GM19324 (cell line): Measurements from ENCODE around the gene DENND4C.
"Not testable (repeated sequence)": the region's sequence is repeated elsewhere in the genome, so short reads cannot be mapped to it uniquely, and the experiment has no call there.

ENCODE experiments used
- ATAC-seq: cut with Tn5 transposase; IDR thresholded peaks from one replicate; pipeline ENCODE4 v1.9.1; 2021; ENCODE audit warnings: mild to moderate bottlenecking, moderate library complexity; ENCODE audit not compliant: unreplicated experiment, low FRiP score

The DENND4C gene

GRCh38 chr9:19369107-19369506 is 138.6 kb downstream of the DENND4C start:
- no peak for ATAC-seq

- no peak for ATAC-seq
These were observed 141.4 kb downstream of the DENND4C start for GRCh38 chr9:19371942-19372341.

- no peak for ATAC-seq
These were observed 142.1 kb downstream of the DENND4C start for GRCh38 chr9:19372567-19372966.

- ATAC-seq, result no peak
These were observed 143.0 kb downstream of the DENND4C start for GRCh38 chr9:19373527-19373926.

GRCh38 chr9:19375538-19375937 is 145.0 kb downstream of the DENND4C start:
- ATAC-seq, result no peak

- no peak for ATAC-seq
These were observed 146.4 kb downstream of the DENND4C start for GRCh38 chr9:19376931-19377330.

- no peak for ATAC-seq
These were observed 147.7 kb downstream of the DENND4C start for GRCh38 chr9:19378164-19378563.

GRCh38 chr9:19378647-19379046 is 148.2 kb downstream of the DENND4C start:
- ATAC-seq, result no peak

GRCh38 chr9:19379283-19379682 is 148.8 kb downstream of the DENND4C start:
- no peak for ATAC-seq

GRCh38 chr9:19379697-19380046 is 149.2 kb downstream of the DENND4C start:
- ATAC-seq, result peak; percentile 45

GRCh38 chr9:19380826-19381075 is 150.3 kb downstream of the DENND4C start:
- no peak for ATAC-seq

GRCh38 chr9:19381656-19382055 is 151.2 kb downstream of the DENND4C start:
- ATAC-seq, result no peak

- not testable (repeated sequence) for ATAC-seq
These were observed 154.7 kb downstream of the DENND4C start for GRCh38 chr9:19385212-19385611.

GRCh38 chr9:19385786-19386501 is 155.5 kb downstream of the DENND4C start:
- ATAC-seq, result no peak

- no peak for ATAC-seq
These were observed 156.1 kb downstream of the DENND4C start for GRCh38 chr9:19386502-19387044.

- no peak for ATAC-seq
These were observed 156.8 kb downstream of the DENND4C start for GRCh38 chr9:19387317-19387716.

GRCh38 chr9:19389539-19389938 is 159.0 kb downstream of the DENND4C start:
- ATAC-seq, result not testable (repeated sequence)

- ATAC-seq, result no peak
These were observed 167.4 kb downstream of the DENND4C start for GRCh38 chr9:19397845-19398244.

GRCh38 chr9:19403231-19403630 is 172.7 kb downstream of the DENND4C start:
- ATAC-seq, result not testable (repeated sequence)

- ATAC-seq, result no peak
These were observed 174.0 kb downstream of the DENND4C start for GRCh38 chr9:19404283-19405075.

- no peak for ATAC-seq
These were observed 175.3 kb downstream of the DENND4C start for GRCh38 chr9:19405771-19406170.

GRCh38 chr9:19408316-19408692 is 177.8 kb downstream of the DENND4C start:
- ATAC-seq, result peak; percentile 1
